WI38 (cell line): ENCODE data around the gene WSB1.

Source experiments
- H3K4me3 ChIP-seq: 2 replicates; pipeline ENCODE4 v1.5.1; 2011; ENCODE audit warnings: low read depth, mild to moderate bottlenecking, control low read depth, low read length
- TF ChIP-seq, protein P1 (sequence below): IDR thresholded peaks from 2 replicates; pipeline ENCODE4 v1.5.1; 2012; ENCODE audit warnings: low read depth, mild to moderate bottlenecking, control low read depth, low read length

Gene WSB1

DNA sequence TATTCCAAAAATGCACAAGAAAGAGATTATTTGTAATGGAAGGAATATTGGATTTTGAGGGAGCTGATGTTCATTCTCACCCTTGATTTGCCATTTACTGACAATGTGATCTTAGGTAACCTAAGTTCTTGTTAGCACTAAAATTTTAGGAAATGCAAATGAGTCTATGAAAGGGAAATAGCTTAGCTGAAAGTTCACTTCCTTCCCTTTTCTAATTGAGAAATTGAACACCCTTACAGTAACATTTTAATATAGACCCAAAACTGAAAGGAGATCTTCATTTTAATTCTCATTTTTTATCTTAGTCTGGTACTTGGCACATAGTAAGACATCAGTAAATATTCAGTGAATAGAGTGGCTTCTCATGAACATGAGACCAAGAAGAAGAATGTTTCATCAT, 10.9 kb upstream of the WSB1 start:
- no peak overlapping the region for H3K4me3 ChIP-seq
- TF ChIP-seq, protein P1, sequence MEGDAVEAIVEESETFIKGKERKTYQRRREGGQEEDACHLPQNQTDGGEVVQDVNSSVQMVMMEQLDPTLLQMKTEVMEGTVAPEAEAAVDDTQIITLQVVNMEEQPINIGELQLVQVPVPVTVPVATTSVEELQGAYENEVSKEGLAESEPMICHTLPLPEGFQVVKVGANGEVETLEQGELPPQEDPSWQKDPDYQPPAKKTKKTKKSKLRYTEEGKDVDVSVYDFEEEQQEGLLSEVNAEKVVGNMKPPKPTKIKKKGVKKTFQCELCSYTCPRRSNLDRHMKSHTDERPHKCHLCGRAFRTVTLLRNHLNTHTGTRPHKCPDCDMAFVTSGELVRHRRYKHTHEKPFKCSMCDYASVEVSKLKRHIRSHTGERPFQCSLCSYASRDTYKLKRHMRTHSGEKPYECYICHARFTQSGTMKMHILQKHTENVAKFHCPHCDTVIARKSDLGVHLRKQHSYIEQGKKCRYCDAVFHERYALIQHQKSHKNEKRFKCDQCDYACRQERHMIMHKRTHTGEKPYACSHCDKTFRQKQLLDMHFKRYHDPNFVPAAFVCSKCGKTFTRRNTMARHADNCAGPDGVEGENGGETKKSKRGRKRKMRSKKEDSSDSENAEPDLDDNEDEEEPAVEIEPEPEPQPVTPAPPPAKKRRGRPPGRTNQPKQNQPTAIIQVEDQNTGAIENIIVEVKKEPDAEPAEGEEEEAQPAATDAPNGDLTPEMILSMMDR: no peak

DNA sequence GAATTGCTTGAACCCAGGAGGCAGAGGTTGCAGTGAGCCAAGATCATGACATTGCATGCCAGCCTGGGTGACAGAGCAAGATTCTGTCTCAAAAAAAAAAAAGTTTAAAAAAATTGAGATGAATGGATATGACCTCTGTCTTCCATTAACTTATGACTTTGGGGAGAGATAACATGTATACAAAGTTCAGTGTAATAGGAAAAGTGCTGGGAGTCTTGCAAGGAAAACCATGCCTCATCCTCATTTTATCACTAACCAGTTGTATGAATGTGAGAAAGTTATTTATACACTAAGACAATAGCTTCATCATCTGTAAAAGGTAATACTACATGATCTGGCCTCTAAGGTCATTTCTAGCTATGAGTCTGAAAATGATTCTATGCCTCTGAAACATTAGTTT, 10.2 kb upstream of the WSB1 start:
- TF ChIP-seq, protein P1: no peak
- H3K4me3 ChIP-seq: no peak overlapping the region

DNA sequence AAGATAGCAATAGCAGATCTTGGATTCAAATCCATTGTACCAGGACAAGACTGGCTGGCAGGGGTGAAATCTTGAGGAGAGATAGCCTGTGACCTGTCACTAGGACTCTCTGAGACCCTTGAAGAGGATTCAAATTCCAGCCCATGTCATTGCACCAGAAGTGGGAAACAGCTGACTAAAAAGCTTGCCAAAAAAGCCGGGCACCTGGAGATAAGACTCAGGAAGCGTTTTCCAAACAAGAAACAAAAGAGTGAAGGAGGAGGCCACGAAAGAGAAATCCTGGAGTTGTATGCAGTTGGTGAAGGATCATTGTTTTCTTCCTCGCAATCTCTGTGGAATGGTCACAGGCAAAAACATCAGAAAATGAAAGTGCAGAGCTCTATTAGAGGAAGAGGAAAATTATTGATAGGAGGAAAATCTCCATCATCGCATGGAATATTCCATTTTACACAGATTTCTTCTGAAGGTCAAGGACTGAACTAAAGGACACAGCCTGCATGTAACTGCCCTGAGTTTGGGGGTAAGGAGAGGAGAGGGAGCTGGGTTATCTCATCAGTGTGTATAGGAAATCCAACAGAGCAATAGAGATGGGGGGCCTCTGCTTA, 9.0 kb upstream of the WSB1 start:
- TF ChIP-seq, protein P1: no peak
- H3K4me3 ChIP-seq: no peak overlapping the region

DNA sequence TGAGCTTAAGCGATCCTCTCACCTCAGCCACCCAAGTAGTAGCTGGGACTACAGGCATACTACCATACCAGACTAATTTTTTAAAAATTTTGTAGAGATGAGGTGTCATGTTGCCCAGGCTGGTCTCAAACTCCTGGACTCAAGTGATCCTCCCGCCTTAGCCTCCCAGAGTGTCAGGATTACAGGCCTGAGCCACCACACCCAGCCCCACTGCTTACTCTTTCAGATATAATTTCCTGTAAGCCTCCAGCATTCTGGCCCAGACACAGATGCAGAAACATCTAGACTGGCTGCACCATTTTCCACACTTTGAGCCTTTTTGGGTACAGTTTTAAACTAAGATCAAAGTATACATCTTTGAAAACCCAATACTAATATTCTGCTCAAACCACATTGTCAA, 8.4 kb upstream of the WSB1 start:
- H3K4me3 ChIP-seq: no peak overlapping the region
- TF ChIP-seq, protein P1: no peak

DNA sequence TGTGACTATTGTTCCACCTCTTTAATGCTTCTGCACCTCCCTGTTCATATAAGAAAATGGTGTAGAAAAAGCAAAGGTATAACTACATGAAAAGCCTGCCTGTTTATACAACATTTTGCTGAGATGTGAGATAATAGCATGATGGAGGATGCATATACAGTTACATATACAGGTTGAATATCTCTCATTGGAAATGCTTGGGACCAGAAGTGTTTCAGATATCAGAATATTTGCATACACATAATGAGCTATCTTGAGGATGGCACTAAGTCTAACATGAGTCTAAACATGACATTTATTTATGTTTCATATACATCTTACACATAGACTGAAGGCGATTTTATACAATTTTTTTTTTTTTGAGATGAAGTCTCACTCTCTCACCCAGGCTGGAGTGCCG, 5.7 kb upstream of the WSB1 start:
- TF ChIP-seq, protein P1: no peak
- no peak overlapping the region for H3K4me3 ChIP-seq

DNA sequence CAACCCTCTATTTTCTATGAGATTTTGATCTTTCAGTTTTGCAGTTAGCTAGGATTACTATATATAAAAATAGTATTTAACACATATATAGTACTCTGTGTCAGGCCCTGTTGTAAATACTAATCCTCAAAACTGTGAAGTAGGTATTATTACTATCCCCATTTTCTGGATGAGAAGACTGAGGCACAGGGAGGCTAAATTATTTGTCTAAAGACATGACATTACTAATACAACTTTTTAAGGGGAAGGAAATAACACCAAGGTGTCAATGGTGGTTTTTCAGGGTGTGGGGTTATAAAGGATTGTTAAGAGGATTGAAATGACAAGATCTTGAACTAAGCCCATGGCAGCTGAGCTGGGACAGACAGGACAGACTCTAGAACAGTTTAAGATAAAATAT, 4.1 kb upstream of the WSB1 start:
- H3K4me3 ChIP-seq: no peak overlapping the region
- TF ChIP-seq, protein P1: no peak

DNA sequence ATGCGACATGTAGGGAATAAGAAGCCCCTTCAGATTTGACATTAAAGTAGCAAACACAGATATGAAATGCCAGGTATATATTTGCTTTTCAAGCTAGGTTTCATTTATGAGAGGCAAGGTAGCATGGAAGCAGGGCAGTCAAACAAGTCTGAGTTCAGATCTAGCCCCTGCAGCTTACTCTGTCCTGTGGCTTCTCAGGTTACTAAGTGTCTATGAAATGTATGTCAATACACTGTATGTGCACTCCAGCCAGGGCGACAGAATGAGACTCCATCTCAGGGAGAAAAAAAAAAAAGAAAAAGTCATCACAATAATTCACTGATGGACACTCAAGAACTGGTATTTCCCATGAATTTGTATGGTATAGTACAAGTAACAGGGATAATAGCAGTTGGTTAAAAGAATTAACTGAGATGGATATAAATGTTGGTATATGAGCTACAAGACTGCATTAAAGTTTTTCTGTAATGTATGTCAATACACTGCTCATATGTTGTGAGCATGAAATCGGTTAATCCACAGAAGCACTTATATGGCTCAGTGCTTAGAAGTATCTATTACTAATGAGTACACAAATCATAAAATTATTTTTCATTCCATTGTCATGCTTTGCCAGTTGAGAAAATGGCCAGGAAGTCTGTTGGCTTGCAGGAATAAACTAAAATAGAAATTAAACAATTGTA, 2.9 kb upstream of the WSB1 start:
- TF ChIP-seq, protein P1: no peak
- no peak overlapping the region for H3K4me3 ChIP-seq
